HepG2 (cell line): ENCODE measurements around the gene MRFAP1L1. TPM values are rescaled to one million over a fixed set of nuclear protein-coding genes. Genes with fewer than 3 reads are reported as not detected.

Experiments
- CEBPG ChIP-seq: IDR thresholded peaks from 2 replicates; pipeline ENCODE4 v1.6.1; 2016
- EEA1 ChIP-seq: sonication (generic); formaldehyde crosslinking; IDR thresholded peaks from 2 replicates; pipeline ENCODE4 v1.5.1; 2020; ENCODE audit warnings: mild to moderate bottlenecking, missing genetic modification reagents, borderline replicate concordance
- FOSL2 ChIP-seq: sonication (generic); formaldehyde crosslinking; IDR thresholded peaks from 2 replicates; pipeline ENCODE4 v1.4.0; 2020; ENCODE audit warnings: missing genetic modification reagents
- GATAD1 ChIP-seq: IDR thresholded peaks from 2 replicates; pipeline ENCODE4 v1.6.1; 2016; ENCODE audit warnings: missing genetic modification reagents, missing compliant biosample characterization
- HDAC2 ChIP-seq: sonication (generic); formaldehyde crosslinking; IDR thresholded peaks from 2 replicates; pipeline ENCODE4 v1.4.0; 2020; ENCODE audit warnings: missing genetic modification reagents
- HIVEP1 ChIP-seq: sonication (generic); formaldehyde crosslinking; IDR thresholded peaks from 2 replicates; pipeline ENCODE4 v1.4.0; 2020; ENCODE audit warnings: mild to moderate bottlenecking, missing genetic modification reagents
- MEIS1 ChIP-seq: sonication (generic); formaldehyde crosslinking; IDR thresholded peaks from 2 replicates; pipeline ENCODE4 v1.9.0; 2021; ENCODE audit warnings: mild to moderate bottlenecking, missing genetic modification reagents, moderate library complexity, borderline replicate concordance
- MIER2 ChIP-seq: IDR thresholded peaks from 2 replicates; pipeline ENCODE4 v1.6.1; 2016; ENCODE audit warnings: missing biosample characterization, missing genetic modification reagents
- NR1H2 ChIP-seq: sonication (generic); formaldehyde crosslinking; IDR thresholded peaks from 2 replicates; pipeline ENCODE4 v1.8.1; 2022; ENCODE audit warnings: low read depth, missing genetic modification reagents, borderline replicate concordance
- SATB2 ChIP-seq: sonication (generic); formaldehyde crosslinking; IDR thresholded peaks from 2 replicates; pipeline ENCODE4 v1.5.0; 2020; ENCODE audit warnings: missing genetic modification reagents
- SYNCRIP ChIP-seq: fragments of 200-400 bp; formaldehyde crosslinking; IDR thresholded peaks from 2 replicates; pipeline ENCODE4 v1.6.1; 2018; ENCODE audit warnings: mild to moderate bottlenecking, low read depth, low read length; ENCODE audit not compliant: insufficient read depth
- ZBTB49 ChIP-seq: sonication (generic); formaldehyde crosslinking; IDR thresholded peaks from 2 replicates; pipeline ENCODE4 v1.4.0; 2020; ENCODE audit warnings: missing genetic modification reagents, borderline replicate concordance
- ZFP37 ChIP-seq: sonication (generic); formaldehyde crosslinking; IDR thresholded peaks from 2 replicates; pipeline ENCODE4 v1.4.0; 2020; ENCODE audit warnings: missing genetic modification reagents, borderline replicate concordance
- ZNF580 ChIP-seq: IDR thresholded peaks from 2 replicates; pipeline ENCODE4 v1.6.1; 2016; ENCODE audit warnings: low read depth, borderline replicate concordance
- ZNF605 ChIP-seq: sonication (generic); formaldehyde crosslinking; IDR thresholded peaks from 2 replicates; pipeline ENCODE4 v1.8.0; 2022; ENCODE audit warnings: mild to moderate bottlenecking, missing genetic modification reagents
- ZNF7 ChIP-seq: IDR thresholded peaks from 2 replicates; pipeline ENCODE4 v1.6.1; 2016; ENCODE audit warnings: missing biosample characterization, missing genetic modification reagents
- ZZZ3 ChIP-seq: sonication (generic); formaldehyde crosslinking; IDR thresholded peaks from 2 replicates; pipeline ENCODE4 v1.4.0; 2020; ENCODE audit warnings: missing genetic modification reagents, mild to moderate bottlenecking, borderline replicate concordance
- polyA plus RNA-seq, 8 experiments: library from polyadenylated mRNA; depleted of rRNA in 3 of 8; stranded (reverse) in 7 of 8; unstranded in 1 of 8; fragments of >200 nt; fragmentation: Illumina TruSeq in 4 of 8; extraction: Trizol in 4 of 8; gene quantifications; 2 replicates each; pipeline versions ENCODE4 v1.2.1 to v1.2.3, GENCODE V29; 2011 to 2016; ENCODE audit warnings: low read depth in 4 of 8, missing spikeins in 1 of 8, mixed read lengths in 1 of 8; ENCODE audit not compliant: insufficient read depth in 1 of 8
- total RNA-seq, 5 experiments: library from RNA; depleted of rRNA; stranded (reverse); fragments of >200 nt; fragmentation: Illumina TruSeq; extraction: Trizol; gene quantifications; 2 replicates each; pipeline ENCODE4 v1.2.3, GENCODE V29; 2016; ENCODE audit warnings: low read depth in 1 of 5
- TF ChIP-seq, protein P1 (sequence below): sonication (generic); formaldehyde crosslinking; IDR thresholded peaks from 2 replicates; pipeline ENCODE4 v1.8.0; 2022; ENCODE audit warnings: mild to moderate bottlenecking, missing genetic modification reagents
- TF ChIP-seq, protein P2 (sequence below), 2 experiments: sonication (generic) in 1 of 2; formaldehyde crosslinking in 1 of 2; IDR thresholded peaks; 2 replicates each; pipeline versions ENCODE4 v1.4.0 to v1.6.1; 2018 to 2020; ENCODE audit warnings: missing genetic modification reagents in 2 of 2, borderline replicate concordance in 1 of 2, low read depth in 1 of 2, mild to moderate bottlenecking in 1 of 2, missing biosample characterization in 1 of 2
- TF ChIP-seq, protein P3 (sequence below): sonication (generic); formaldehyde crosslinking; IDR thresholded peaks from 2 replicates; pipeline ENCODE4 v1.4.0; 2020; ENCODE audit warnings: mild to moderate bottlenecking, missing genetic modification reagents

Gene MRFAP1L1
- total and polyA plus RNA-seq, 2 of the 13 experiments (the other 11 are each of a cell fraction or from before 2014, with no cell fraction given): 44.8 to 76.6 TPM

DNA sequence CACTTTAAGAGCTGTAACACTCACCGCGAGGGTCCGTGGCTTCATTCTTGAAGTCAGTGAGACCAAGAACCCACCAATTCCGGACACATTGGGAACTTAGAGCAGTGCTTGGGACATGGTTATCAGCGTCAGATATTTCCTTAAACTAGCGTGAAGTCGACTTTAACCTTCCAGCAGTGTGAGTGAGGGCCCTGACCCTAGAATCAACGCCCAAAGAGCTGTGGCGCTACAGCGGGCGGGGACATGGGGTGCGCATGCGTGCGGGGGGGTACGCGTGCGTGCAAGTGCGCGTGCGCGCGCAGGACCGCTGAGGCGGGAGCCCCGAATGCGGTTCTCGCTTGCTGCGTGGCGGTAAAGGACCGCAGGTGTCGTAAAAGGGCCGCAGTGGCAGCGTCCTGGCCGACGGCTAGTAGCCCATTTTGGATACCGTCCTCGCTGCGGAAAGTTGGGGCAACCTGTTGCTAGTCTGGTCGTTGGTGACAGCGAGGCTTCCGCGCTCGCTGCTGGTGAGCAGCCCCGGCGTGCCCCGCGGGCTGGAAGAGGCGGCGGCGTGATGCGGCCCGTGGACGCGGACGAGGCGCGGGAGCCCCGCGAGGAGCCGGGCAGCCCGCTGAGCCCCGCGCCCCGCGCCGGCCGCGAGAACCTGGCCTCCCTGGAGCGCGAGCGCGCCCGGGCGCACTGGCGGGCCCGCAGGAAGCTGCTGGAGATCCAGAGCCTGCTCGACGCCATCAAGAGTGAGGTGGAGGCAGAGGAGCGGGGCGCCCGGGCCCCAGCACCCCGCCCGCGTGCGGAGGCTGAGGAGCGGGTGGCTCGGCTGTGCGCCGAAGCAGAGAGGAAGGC, 35.8 kb downstream of the MRFAP1L1 start (continued):
- TF ChIP-seq, protein P1, sequence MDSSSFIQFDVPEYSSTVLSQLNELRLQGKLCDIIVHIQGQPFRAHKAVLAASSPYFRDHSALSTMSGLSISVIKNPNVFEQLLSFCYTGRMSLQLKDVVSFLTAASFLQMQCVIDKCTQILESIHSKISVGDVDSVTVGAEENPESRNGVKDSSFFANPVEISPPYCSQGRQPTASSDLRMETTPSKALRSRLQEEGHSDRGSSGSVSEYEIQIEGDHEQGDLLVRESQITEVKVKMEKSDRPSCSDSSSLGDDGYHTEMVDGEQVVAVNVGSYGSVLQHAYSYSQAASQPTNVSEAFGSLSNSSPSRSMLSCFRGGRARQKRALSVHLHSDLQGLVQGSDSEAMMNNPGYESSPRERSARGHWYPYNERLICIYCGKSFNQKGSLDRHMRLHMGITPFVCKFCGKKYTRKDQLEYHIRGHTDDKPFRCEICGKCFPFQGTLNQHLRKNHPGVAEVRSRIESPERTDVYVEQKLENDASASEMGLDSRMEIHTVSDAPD (CRISPR knock-in tag): no peak; the same call in 1 of the 2 replicates
- TF ChIP-seq ZNF580 (CRISPR knock-in tag) (0 out of 2 replicates have a peak, but pooled peaks have one; percentile 43), ZNF7 (no peak), FOSL2 (CRISPR knock-in tag) (peak; percentile 41; the same call in 1 of the 2 replicates), ZZZ3 (CRISPR knock-in tag) (peak; percentile 64), MIER2 (CRISPR knock-in tag) (peak; percentile 30; the same call in 1 of the 2 replicates), GATAD1 (CRISPR knock-in tag) (peak; percentile 93), SYNCRIP (no peak), SATB2 (CRISPR knock-in tag) (no peak), ZNF605 (CRISPR knock-in tag) (peak; percentile 45; the same call in 1 of the 2 replicates), HDAC2 (CRISPR knock-in tag) (no peak; the same call in 1 of the 2 replicates), EEA1 (CRISPR knock-in tag) (no peak), ZBTB49 (CRISPR knock-in tag) (peak; percentile 58; the same call in 1 of the 2 replicates), MEIS1 (CRISPR knock-in tag) (no peak), ZFP37 (CRISPR knock-in tag) (0 out of 2 replicates have a peak, but pooled peaks have one; percentile 28), NR1H2 (CRISPR knock-in tag) (no peak), CEBPG (CRISPR knock-in tag) (peak; percentile 31; the same call in 1 of the 2 replicates), HIVEP1 (no peak)
- TF ChIP-seq, protein P2, sequence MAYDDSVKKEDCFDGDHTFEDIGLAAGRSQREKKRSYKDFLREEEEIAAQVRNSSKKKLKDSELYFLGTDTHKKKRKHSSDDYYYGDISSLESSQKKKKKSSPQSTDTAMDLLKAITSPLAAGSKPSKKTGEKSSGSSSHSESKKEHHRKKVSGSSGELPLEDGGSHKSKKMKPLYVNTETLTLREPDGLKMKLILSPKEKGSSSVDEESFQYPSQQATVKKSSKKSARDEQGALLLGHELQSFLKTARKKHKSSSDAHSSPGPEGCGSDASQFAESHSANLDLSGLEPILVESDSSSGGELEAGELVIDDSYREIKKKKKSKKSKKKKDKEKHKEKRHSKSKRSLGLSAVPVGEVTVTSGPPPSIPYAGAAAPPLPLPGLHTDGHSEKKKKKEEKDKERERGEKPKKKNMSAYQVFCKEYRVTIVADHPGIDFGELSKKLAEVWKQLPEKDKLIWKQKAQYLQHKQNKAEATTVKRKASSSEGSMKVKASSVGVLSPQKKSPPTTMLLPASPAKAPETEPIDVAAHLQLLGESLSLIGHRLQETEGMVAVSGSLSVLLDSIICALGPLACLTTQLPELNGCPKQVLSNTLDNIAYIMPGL (CRISPR knock-in tag; IDR thresholded peaks at IDR 0.05; ENCODE audit: borderline replicate concordance in 1 of 2, low read depth in 1 of 2): peak; percentile 65 to 81; a peak in 2 of 4 replicates
- TF ChIP-seq, protein P3, sequence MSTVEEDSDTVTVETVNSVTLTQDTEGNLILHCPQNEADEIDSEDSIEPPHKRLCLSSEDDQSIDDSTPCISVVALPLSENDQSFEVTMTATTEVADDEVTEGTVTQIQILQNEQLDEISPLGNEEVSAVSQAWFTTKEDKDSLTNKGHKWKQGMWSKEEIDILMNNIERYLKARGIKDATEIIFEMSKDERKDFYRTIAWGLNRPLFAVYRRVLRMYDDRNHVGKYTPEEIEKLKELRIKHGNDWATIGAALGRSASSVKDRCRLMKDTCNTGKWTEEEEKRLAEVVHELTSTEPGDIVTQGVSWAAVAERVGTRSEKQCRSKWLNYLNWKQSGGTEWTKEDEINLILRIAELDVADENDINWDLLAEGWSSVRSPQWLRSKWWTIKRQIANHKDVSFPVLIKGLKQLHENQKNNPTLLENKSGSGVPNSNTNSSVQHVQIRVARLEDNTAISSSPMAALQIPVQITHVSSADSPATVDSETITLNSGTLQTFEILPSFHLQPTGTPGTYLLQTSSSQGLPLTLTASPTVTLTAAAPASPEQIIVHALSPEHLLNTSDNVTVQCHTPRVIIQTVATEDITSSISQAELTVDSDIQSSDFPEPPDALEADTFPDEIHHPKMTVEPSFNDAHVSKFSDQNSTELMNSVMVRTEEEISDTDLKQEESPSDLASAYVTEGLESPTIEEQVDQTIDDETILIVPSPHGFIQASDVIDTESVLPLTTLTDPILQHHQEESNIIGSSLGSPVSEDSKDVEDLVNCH (CRISPR knock-in tag): no peak
